Activated T-helper 1 cell treated with anti-CD3 and anti-CD28 coated beads, Interleukin-12 subunit alpha, Interleukin-12 subunit beta, Interleukin-2, Interleukin-4 antibody, amounts not matched to agents 30 ng/mL and 10 ng/mL and 1 ng/mL, durations not matched to agents 14 hours and 24 hours and 36 hours (primary cell): ENCODE measurements around the gene DBH. TPM values are rescaled to one million over a fixed set of nuclear protein-coding genes. Genes with fewer than 3 reads are reported as not detected.
A peak's percentile ranks its signal among the peaks of the same experiment; 100 is the strongest.
"Not testable (repeated sequence)": the region's sequence is repeated elsewhere in the genome, so short reads cannot be mapped to it uniquely, and the experiment has no call there.

Experiments used
- DNase-seq: peaks from one replicate; pipeline ENCODE4 v3.0.0; 2021; ENCODE audit warnings: low spot score
- H3K27ac Mint-ChIP-seq: one replicate; pipeline ENCODE4 v1.8.0; 2021; ENCODE audit warnings: mild to moderate bottlenecking, mixed read lengths
- H3K27me3 Mint-ChIP-seq: one replicate; pipeline ENCODE4 v1.8.0; 2022; ENCODE audit warnings: mild to moderate bottlenecking, moderate library complexity, mixed read lengths; ENCODE audit not compliant: insufficient read depth
- H3K36me3 Mint-ChIP-seq: one replicate; pipeline ENCODE4 v1.8.0; 2021; ENCODE audit warnings: low read depth, mixed read lengths
- H3K4me1 Mint-ChIP-seq: one replicate; pipeline ENCODE4 v1.8.0; 2021; ENCODE audit warnings: low read depth, mixed read lengths
- H3K4me3 Mint-ChIP-seq: one replicate; pipeline ENCODE4 v1.8.0; 2021; ENCODE audit warnings: mild to moderate bottlenecking, moderate library complexity, mixed read lengths
- H3K9me3 Mint-ChIP-seq: one replicate; pipeline ENCODE4 v1.8.0; 2021; ENCODE audit warnings: mixed read lengths
- intact Hi-C: fragments of 100-400 bp; cut with micrococcal nuclease; formaldehyde crosslinking; loops from one replicate; pipeline ENCODE4 v1.15.1; 2024
- total RNA-seq: library from RNA; stranded (reverse); gene quantifications from 2 replicates; pipeline ENCODE4 v1.2.3, GENCODE V29; 2022

Gene DBH
- total RNA-seq, 1 donor from 2014 or later = not detected

GRCh38 chr9:133672503-133673257 is 36.5 kb downstream of the DBH start:
- no peaks in the 10 kb centered on the region for H3K36me3 Mint-ChIP-seq

GRCh38 chr9:133673258-133673655 is 37.1 kb downstream of the DBH start:
- no peaks in the 10 kb centered on the region for H3K27me3 Mint-ChIP-seq
- no peak overlapping the region for H3K4me3 Mint-ChIP-seq

More at GRCh38 chr9:133672503-133673257, 36.5 kb downstream of the DBH start:
- Mint-ChIP-seq H3K27me3 (no peaks in the 10 kb centered on the region), H3K4me3 (no peak overlapping the region), H3K27ac (no peak overlapping the region), H3K9me3 (no peaks in the 10 kb centered on the region), H3K4me1 (peaks cover 25% of the 10 kb centered on the region)
- intact Hi-C loops = no loop called here
- DNase-seq = no peak

GRCh38 chr9:133674091-133674490 is 37.9 kb downstream of the DBH start:
- Mint-ChIP-seq H3K36me3 (no peaks in the 10 kb centered on the region), H3K4me1 (peaks cover 36% of the 10 kb centered on the region), H3K4me3 (no peak overlapping the region), H3K27me3 (no peaks in the 10 kb centered on the region), H3K9me3 (no peaks in the 10 kb centered on the region), H3K27ac (no peak overlapping the region)
- DNase-seq = no peak
- intact Hi-C loops = no loop called here

More at GRCh38 chr9:133673258-133673655, 37.1 kb downstream of the DBH start:
- no peaks in the 10 kb centered on the region for H3K9me3 Mint-ChIP-seq
- no peak for DNase-seq
- no peak overlapping the region for H3K27ac Mint-ChIP-seq
- H3K4me1 Mint-ChIP-seq = peaks cover 28% of the 10 kb centered on the region
- intact Hi-C loops = no loop called here
- no peaks in the 10 kb centered on the region for H3K36me3 Mint-ChIP-seq

GRCh38 chr9:133675796-133676195 is 39.6 kb downstream of the DBH start:
- not testable (repeated sequence) for H3K36me3 Mint-ChIP-seq, H3K9me3 Mint-ChIP-seq, H3K27me3 Mint-ChIP-seq, DNase-seq, H3K27ac Mint-ChIP-seq
- intact Hi-C loops = loop anchor here (5.0 kb wide), 1 partner anchor 53 kb away; no protein-coding TSS in a partner anchor
- Mint-ChIP-seq H3K4me1 (peaks cover 37% of the 10 kb centered on the region), H3K4me3 (peak overlapping the region; percentile 2)

GRCh38 chr9:133676450-133676849 is 40.3 kb downstream of the DBH start:
- Mint-ChIP-seq H3K4me1 (peaks cover 37% of the 10 kb centered on the region), H3K27ac (no peak overlapping the region), H3K9me3 (no peaks in the 10 kb centered on the region), H3K36me3 (no peaks in the 10 kb centered on the region), H3K27me3 (no peaks in the 10 kb centered on the region), H3K4me3 (no peak overlapping the region)
- DNase-seq = no peak
- intact Hi-C loops = loop anchor here (5.0 kb wide), 1 partner anchor 54 kb away; no protein-coding TSS in a partner anchor

DNA sequence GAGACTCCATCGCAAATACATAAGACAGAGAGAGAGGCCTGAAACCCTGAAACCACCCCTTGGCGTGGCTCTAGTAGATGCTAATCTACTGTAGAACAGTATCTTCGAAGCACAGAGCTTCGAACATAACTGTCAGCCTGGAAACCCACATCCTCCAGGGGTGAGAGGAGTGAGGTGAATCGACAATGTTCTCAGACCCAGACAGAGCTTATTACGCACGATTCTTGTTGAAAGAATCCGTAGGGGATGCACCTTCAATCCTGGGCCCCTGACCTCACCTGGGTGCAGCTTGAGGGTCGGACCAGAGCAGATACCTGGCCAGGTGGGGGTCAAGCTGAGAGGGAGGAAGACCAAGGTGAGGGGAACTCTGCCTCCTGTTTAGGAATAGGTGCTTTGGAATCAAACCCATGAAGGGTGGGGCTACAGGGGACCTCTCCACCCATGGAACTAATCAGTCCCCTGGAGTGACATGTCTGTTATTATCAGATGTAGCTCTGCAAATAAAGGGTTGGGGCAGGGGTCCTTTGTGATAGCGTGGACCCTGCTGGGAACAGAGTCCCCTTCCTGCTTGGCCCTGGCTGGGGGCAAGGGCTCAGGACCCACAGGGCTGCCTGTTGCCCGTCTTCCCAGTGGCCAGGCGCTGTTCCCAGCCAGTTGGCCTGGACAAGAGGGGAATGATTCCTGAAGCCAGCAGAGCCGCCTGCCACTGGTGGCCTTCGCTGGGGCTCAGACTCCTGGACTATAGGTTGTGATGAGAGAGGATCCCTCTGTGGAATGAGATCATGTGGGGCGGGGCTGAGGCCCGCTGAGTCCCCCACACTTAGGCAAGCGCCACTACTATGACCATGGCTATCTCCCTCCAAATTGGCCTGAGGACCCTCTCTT is 41.2 kb downstream of the DBH start:
- DNase-seq = peak; percentile 65
- H3K4me1 Mint-ChIP-seq = peaks cover 37% of the 10 kb centered on the region
- H3K27ac Mint-ChIP-seq = peak overlapping the region; percentile 87
- H3K36me3 Mint-ChIP-seq = no peaks in the 10 kb centered on the region
- no peaks in the 10 kb centered on the region for H3K9me3 Mint-ChIP-seq
- peak overlapping the region; percentile 56 for H3K4me3 Mint-ChIP-seq
- intact Hi-C loops = loop anchor here (5.0 kb wide), 1 partner anchor 55 kb away; no protein-coding TSS in a partner anchor
- H3K27me3 Mint-ChIP-seq = no peaks in the 10 kb centered on the region

GRCh38 chr9:133679056-133679455 is 42.9 kb downstream of the DBH start:
- H3K27me3 Mint-ChIP-seq = no peaks in the 10 kb centered on the region
- H3K27ac Mint-ChIP-seq = peak overlapping the region; percentile 29
- H3K36me3 Mint-ChIP-seq = no peaks in the 10 kb centered on the region
- H3K4me3 Mint-ChIP-seq = no peak overlapping the region
- intact Hi-C loops = loop anchor here (5.0 kb wide), 1 partner anchor 57 kb away; no protein-coding TSS in a partner anchor
- peaks cover 45% of the 10 kb centered on the region for H3K4me1 Mint-ChIP-seq
- DNase-seq = no peak
- no peaks in the 10 kb centered on the region for H3K9me3 Mint-ChIP-seq

GRCh38 chr9:133679466-133680061 is 43.4 kb downstream of the DBH start:
- Mint-ChIP-seq H3K36me3 (no peaks in the 10 kb centered on the region), H3K4me1 (peaks cover 48% of the 10 kb centered on the region), H3K27ac (no peak overlapping the region), H3K27me3 (no peaks in the 10 kb centered on the region), H3K9me3 (no peaks in the 10 kb centered on the region), H3K4me3 (no peak overlapping the region)
- intact Hi-C loops = loop anchor here (5.0 kb wide), 1 partner anchor 57 kb away; no protein-coding TSS in a partner anchor
- no peak for DNase-seq

DNA sequence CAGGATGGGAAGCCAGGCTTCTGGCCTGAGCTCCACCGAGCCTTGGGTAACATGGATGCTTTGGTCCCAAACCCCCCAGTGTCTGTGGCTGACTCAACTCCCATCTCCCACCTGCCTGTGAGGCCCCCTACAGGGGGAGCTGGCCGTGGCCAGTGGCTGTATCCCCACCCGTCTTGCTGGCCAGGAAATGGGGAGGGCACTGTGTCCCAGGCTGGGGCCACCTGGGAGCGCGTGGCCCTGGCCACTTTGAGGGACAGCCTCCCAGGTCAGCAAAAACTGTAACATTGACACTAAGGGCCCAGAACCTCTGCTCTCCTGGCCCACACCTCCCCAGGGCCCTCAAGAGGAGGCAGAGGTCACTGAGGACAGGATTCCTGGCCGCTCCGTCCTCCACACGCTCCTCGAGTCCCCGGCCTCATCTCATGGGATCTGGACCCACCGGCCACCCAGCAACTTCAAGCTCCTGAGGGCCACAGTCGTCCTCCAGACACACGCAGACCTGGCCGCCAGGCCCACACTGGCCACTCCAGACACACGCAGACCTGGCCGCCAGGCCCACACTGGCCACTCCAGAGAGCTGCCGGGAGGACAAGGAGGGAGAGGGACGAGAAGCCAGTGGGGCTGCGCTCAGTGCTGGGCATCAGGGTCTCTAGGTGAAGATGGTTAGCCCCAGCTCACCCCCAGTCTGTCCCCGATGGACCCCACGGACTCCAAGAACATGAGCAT is 44.2 kb downstream of the DBH start:
- no peak overlapping the region for H3K4me3 Mint-ChIP-seq
- H3K36me3 Mint-ChIP-seq = no peaks in the 10 kb centered on the region
- H3K9me3 Mint-ChIP-seq = no peaks in the 10 kb centered on the region
- no peak overlapping the region for H3K27ac Mint-ChIP-seq
- H3K27me3 Mint-ChIP-seq = no peaks in the 10 kb centered on the region
- no peak for DNase-seq
- peaks cover 44% of the 10 kb centered on the region for H3K4me1 Mint-ChIP-seq
- intact Hi-C loops = no loop called here

GRCh38 chr9:133680976-133681657 is 45.0 kb downstream of the DBH start:
- Mint-ChIP-seq H3K27me3 (no peaks in the 10 kb centered on the region), H3K36me3 (no peaks in the 10 kb centered on the region), H3K4me1 (peaks cover 37% of the 10 kb centered on the region), H3K27ac (no peak overlapping the region), H3K4me3 (no peak overlapping the region), H3K9me3 (no peaks in the 10 kb centered on the region)
- no peak for DNase-seq
- intact Hi-C loops = no loop called here

DNA sequence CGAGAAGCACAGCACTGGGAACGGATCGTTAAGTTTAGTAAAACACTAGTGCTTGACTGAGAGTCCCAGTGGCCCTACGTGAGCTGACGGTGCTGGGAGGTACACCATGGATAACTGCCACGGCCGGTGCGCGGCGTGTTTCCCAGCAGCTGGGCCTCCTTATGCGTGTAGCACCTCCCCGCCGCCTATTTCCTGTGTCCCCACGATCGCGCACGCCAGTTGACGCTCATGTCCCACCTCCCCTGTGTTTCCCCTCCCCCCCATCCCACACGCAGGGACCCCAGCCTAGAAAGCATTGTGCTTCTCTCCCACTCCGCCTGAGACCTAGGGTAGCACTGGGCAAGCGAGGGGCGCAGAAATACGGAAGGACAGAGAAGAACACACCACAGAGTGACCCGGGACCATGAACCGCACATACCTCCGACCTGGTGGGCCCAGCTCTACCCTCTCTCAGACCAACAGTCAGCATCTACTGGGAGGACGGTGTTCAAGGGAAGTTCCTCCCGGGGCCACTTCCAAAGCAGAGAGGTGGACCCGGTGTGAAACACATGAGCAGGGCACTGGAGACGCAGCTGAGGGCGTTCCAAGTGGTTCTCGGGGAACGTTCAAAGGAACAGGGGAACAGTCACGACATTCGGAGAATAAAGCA is 45.6 kb downstream of the DBH start:
- intact Hi-C loops = loop anchor here (2.0 kb wide), 1 partner anchor 21 kb away; no protein-coding TSS in a partner anchor
- no peak for DNase-seq

More for the DNA sequence above, 45.6 kb downstream of the DBH start:
- no peak overlapping the region for H3K4me3 Mint-ChIP-seq
- no peaks in the 10 kb centered on the region for H3K9me3 Mint-ChIP-seq
- H3K27me3 Mint-ChIP-seq = no peaks in the 10 kb centered on the region
- H3K27ac Mint-ChIP-seq = no peak overlapping the region
- H3K36me3 Mint-ChIP-seq = no peaks in the 10 kb centered on the region
- H3K4me1 Mint-ChIP-seq = peaks cover 31% of the 10 kb centered on the region
